Glomerular visceral epithelial cell (primary cell): Measurements from ENCODE around the gene BCKDHA.

Source experiments
- DNase-seq: peaks from one replicate; pipeline ENCODE4 v3.0.0-alpha.2; 2016; ENCODE audit errors: extremely low spot score

BCKDHA gene

DNA sequence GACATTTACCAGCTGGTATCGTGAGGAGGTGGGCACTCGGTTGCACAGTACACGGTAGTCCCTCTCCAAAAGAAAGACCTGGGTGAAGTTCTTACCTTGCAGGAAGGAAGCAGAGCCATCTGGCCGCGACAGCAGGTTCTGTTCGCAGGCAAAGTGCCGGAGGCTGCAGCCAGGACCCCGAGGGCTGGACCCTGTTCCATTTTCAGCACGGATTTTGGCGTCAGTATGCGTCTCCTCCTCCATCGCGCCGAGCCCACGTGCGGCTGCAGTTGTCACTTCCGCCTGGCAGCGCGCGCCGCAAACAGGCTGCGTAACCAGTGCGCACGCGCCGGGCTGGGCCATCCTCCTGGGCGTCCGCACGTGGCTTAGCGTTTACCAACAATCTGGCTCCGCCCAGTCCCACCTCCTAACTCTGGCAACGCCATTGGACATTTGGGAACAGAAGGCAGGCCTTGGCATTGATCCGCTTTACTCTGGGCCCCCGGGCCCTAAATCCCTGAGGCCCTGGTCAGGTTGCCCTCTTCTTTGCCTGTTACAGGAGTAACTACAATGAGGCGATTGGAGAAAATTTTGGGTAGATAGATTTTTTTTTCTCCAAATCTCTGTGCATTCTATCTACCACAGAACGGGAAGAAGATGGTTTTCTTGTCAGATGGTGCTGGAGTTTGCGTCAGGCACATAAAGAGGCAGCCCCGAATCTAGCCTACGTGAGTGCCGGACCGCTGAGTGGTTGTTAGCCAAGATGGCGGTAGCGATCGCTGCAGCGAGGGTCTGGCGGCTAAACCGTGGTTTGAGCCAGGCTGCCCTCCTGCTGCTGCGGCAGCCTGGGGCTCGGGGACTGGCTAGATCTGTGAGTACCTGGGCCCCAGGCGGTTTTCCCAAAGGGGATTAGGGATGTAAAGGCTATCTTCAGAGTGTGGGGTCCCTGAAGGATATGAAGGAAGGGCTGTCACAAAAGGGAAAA lies at the start of gene BCKDHA, which contains the start of gene EXOSC5:
Gene BCKDHA (plus strand): TSS at position 733 of the 964 bp plus-strand sequence. CDS start 10 bp downstream, at position 743.
Gene EXOSC5 (minus strand): TSS at position 274 of the 964 bp plus-strand sequence. CDS start 31 bp downstream, at position 243.
- peak; percentile 100 for DNase-seq

DNA sequence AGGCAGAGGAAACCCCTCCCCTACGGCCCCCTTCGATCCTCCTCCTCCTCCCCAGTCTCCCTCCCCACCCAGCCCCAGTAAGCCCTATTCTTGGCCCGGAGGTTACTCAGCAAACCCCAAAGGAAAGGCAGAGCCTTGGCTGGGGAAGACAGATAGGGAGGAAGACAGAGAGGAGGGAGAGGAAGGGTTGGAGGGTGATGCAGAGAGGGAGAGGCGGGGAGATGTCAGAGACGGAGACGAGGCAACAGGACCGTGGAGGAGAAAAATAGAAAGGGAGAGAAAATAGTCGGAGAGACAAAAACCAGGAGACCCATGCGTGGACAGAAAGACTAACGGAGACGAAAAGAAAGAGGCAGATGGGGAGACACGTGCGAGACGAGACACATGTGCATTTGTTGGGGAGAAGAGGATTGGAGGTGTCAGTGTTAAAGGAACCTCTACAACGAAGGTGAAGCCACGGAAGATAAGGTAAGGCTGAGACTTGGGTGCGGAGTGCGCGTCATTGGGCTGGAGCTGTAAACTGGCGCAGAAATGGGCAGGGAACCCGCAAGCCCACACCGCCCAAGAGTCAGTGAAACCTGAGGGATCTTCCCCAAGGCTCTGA lies 46.8 kb upstream of the BCKDHA start:
- DNase-seq, result peak; percentile 18

DNA sequence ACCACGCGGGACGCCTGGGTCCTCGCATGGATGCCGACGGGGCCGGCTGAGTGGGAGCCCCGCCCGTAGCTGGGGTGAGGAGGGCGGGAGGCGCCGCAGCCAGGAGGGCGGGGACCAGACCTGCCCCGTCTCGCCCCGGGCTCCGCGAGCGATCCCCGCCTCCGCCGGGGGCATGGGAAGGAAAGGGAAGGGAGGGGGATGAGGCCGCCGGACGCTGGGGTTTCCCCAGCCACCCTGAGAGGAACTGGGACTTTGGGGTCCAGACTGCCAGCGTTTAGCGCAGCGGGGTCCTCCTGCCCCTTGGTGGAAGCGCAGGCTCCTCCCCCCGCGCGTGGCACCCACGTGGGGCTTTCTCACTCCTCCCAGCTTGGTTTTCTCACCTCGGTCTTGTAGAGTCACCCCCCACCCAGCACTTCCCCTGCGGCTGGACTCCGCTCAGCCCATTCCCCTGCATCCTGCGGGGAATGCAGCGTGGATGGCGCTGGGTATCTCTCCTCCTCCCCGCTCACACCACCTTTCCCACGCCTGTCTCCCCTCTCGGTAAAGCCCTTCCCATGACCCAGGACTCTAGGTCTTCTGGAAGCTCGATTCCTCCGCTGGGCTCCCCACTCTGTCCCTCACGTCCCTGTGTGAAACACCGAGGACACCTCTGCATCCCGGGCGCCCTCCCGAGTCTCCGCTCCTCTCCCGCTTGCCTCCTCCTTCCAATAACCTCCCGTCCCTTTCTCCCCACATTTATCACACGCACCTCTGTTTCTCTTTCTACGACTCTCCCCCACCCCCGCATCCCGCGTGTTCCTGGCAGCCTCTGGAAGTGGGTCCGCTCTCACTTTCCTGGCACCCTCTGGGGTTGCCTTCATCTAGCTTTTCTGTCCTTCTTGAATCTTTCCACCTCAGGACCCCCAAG lies 46.0 kb upstream of the BCKDHA start:
- peak; percentile 70 for DNase-seq

DNA sequence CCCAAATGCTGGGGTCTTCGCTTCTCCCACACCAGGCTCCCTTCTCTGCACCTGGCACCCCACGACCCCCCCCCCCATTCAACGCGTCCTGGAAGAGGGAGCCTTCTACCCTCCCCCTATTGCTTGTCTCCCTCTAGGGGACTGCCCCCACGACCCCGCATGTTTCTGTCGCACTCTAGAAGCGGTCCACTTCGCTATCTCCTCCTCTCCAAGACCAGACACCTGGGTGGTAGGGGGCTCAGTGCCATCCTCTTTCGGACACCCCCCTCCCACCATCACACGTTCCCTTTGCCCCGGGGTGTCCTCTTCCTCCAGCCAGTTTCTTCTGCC lies 45.4 kb upstream of the BCKDHA start:
- no peak for DNase-seq

DNA sequence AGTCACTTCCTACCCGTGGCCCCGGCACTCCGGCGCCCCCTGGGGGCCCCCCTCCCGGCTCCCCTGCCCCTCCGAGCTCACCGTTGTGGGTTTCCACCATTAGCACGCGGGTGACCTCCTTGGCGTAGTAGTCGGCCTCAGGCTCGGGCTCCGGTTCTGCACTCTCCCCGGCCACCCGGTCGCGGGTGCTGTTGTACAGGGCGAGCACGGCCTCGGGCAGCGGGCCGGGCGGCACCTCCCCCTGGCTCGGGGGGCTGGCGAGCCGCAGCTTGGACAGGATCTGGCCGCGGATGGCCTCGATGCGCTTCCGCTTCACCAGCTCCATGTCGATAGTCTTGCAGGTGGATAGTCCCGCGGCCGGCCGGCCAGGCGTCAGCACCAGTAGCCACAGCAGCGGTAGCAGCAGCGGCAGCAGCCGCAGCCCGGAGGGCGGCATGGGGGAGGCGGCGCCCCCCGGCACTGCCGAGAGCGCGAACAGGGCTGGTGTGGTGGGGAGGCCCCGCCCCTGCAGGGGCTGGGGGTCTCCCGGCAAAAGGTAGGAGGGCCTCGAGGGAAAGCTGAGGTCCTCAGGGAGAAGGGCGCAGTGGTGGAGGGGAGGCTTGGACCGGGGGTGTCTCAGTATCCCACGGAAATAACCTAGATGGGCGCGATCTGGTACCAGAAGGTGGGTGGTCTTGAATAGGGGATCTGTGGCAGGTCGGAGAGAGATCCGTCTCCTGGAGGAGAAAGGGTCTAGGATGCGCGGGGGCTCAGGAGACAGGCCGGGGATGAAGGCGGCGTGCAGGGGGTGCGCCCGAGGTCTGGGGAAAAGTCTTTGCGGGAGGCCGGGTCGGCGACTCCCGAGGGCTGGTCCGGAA lies 44.8 kb upstream of the BCKDHA start:
- DNase-seq, result peak; percentile 74

DNA sequence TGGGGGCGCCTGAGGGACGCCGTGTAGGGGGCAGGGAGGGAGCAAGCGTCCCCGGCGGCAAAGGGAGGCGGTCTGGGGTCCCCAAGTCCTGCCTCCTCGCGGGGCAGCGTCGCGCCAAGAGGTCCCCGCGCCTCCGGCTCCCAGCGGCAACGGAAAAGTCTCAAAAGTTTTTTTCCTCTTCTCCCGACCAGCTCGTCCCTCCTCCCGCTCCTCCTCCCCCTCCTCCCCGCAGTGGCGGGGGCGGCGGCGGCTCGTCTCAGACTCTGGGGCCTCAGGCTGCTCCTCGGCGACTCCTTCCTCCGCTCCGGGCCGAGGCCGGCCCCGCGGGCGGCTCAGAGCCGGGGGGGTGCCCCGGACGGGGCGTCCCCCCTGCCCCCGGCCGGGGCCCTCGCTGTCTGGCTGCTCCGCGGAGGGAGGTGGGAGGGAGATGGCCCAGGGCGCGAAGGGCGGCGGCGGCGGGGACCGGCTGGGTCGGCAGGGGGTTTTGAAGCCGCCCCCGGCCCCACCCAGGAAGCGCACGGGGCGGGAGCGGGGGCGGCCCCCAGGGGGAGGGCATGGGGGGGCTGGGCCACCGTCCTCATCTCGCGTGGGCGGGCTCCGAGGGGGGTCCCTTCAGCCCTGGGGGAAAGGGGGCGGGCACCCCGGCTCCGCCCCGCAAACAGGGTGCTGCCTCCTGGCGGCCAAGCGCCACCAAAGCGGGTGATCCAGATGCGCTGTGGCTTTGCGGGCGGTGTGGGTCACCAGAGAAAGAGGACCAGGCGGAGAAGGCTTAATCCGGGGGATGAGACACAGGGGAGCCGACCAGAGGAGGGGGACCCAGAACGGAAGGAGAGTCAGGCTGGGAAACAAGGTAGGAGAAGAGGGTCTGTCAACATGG lies 43.9 kb upstream of the BCKDHA start, which contains the start of gene TGFB1:
Gene TGFB1 (minus strand): TSS at position 457 of the 877 bp plus-strand sequence. CDS start 878 bp downstream, outside the sequence.
- DNase-seq, result peak; percentile 94

DNA sequence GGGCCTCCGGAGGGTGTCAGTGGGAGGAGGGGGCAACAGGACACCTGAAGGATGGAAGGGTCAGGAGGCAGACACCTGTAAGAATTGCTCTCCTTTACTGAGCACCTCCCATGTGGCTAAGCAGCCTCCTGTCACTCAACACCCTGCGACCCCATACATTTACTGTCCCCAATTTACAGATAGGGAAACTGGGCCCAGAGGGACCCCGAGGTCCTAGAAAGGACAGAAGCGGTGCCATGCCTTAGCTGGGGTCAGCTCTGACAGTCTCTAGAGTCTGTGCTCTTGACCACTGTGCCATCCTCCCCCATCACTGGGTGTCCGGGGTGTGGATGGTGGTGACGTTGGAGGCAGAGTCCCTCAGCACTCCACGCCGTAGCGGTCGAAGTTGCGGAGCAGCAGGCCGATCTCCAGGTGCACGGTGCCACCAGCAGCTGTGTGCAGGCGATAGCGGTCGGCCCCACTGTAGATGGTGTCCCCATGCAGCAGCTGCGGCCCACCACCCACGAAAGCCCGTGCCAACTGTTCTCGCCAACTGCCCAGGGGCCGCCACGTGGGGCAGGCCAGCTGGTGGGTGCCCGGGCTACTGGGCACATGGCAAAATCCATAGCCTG lies 43.2 kb upstream of the BCKDHA start:
- no peak for DNase-seq

DNA sequence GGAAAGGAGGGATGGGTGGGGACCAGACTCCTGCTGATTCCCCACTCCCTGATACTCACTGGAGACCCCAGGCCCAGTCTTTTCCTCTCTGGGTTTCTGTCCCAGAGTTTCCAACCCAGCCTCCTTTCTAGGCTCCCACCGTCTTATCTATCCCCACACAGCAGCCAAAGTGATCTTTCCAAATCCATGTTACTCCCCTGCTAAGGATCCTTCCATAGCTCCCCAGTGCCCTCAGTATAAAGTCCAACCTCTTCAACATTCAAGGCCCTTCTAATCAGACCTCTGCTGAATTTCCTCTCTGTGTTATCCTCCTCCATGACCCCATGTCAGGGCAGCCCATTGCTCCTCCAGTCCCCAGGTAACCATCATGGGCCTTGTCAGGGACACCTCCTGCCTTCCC lies 42.6 kb upstream of the BCKDHA start:
- no peak for DNase-seq

DNA sequence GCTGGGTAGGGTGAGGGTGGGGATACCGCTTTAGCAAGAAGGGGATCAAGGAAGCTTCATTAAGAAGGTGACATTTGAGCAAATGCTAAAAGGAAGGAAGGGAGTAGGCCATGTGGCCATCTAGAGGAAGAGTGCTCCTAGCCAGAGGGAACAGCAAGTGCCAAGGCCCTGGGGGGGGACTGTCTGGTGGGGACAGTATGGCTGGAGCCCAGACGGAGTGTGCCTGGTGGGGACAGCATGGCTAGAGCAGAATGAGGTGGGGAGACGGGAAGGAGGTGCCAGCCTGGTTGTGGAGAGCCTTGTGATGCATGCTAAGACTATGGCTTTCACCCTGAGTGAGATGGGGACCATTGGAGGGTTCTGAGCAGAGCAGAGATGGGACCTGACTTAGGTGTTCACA lies 41.8 kb upstream of the BCKDHA start:
- no peak for DNase-seq

DNA sequence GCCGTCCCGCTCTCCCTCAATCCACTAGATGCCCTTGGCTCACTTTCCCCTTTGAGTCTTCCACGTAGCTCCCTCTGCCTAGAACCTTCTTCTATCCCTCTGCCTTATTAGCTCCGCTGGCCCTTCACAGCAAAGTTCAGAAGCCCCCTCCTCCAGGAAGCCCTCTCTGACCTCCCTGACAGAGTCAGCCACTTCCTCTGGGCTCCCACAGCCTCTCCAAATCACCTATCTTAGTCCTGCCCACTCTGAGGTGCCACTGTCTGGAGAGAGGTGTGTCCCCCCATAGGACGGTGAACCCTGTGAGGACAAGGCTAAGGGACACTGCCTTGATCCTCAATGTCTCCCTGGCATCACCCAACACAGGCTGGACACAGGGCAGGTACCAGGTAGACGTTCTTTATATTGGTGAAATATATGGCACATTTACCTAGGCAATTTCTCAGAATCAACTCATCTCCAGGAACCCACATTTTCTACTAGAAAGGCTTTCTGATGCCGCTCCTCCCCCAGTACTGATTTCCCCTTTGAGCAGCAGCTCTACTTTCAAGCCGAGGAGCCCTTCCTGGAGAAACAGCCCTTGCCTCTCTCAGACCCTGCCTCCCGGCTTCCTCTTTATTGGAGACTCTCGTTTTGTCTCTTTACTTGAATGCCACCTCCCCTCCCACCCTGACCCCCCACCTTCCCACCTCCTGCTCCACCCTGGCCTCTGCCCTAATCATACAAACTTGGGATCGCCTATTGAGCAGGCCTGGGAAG lies 40.5 kb upstream of the BCKDHA start:
- no peak for DNase-seq

DNA sequence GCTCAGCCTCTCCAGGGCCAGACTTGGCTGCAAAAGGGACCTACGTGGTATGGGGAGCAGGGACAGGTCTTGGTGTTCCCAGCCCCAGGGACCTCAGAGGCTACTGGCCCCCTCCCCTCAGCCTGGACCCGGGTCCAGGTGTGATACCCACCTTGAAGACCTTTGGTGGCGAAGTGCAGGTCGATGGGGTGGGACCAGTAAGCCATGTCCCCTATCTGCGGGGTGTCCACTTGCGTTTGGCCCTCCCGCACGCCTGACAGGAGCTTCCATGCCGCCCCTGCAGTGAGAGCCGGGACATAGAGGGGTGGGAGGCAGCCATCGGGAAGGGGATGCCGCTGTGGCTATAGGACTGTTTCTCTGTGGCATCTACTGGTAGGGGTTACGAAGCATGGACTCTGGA lies 39.9 kb upstream of the BCKDHA start:
- DNase-seq, result no peak

DNA sequence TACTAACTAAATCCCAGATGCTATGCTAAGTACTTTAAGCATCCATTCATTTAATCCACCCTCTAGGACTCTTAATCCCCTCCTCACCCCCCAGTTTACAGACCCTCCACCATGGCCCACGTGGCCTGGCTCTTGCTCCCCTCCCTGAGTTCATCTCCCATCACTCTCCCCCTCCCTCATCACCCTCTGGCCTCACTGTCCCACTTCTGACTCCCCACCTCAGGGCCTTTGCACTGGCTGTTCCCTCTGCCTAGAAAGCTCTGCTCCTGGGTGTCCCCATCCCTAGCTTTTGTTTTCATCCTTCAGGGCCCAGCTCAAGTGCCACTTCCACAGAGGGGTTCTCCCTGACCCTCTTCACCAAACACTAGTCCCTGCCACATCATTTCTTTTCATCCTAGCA lies 37.9 kb upstream of the BCKDHA start:
- DNase-seq, result no peak

DNA sequence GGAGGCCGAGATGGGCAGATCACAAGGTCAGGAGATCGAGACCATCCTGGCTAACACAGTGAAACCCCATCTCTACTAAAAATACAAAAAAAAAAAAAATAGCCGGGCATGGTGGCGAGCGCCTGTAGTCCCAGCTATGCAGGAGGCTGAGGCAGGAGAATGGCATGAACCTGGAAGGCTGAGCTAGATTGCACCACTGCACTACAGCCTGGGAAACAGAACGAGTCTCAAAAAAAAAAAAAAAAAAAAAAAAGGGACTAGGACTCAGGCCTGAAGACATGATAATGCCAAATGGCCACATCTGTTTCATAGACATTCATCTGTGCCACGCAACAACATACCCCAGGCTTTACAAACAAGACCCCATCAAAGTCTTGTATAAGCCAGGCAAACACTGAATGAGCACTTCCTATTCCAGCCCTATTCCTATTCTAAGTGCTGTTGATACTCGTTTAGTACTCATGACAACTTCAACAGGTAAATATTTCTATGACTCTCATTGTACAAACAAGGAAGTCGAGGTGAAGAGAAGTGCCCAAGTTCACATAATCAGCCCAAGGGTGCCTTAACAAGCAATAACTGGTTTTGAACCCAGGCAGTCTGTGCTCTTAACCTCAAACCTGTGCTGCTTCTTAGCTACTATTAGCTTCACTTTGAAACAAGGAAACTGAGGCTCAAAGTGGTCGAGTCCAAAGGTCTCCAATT lies 35.3 kb upstream of the BCKDHA start:
- no peak for DNase-seq

DNA sequence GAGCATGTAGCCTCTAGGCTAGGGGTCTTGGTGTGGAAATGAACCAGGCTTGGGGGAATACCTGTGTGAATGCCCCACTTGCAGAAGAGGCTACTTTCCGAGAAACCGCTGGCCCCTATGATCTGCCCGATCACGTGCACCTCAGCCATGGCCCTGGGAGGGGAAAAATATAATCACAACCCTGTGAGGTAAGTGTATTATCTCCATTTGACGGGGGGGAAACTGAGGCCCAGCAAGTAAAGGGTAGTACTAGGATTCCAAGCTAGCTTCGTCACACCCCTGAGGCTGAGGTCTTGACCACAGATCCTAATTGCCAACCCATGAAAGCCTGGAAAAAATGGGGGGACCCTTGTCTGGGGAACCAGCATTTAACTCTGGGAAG lies 34.3 kb upstream of the BCKDHA start:
- no peak for DNase-seq

DNA sequence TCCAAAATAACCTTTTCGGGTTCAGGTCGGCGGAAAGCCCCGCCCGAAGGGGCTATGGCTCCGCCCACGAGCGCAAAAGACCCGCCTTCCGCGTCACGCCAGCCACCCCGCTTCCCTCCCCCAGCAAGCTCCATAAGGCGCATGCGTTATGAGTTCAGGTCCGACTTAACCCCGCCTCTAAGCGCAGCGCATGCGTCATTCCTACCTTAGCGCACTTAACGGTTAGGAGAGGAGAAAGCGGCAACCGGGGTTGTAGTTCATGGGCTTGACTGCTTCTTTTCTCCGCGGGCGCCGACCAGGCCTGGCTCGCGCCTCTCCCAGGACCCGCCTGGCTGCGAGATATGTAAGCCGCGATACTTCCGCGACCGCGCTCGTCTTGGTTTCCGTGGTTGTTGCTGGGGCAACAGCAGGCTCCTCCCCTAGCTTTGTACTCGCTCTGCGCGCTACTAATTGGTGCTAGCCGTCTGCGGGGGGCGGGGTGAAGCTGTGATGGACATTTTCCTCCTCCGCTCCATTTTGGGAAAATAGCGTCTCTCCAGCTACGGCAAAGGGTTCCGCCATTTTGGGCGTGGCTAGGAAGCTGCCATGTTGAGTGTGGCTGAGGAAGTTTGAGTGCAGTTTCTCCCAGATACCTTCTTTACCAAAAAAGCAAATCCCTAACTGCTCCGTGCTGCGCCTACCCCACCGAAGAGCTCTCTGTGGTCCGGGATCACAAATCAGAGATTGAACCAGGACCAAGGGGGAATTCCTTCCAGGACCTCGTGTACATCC lies 33.7 kb upstream of the BCKDHA start, which contains the start of gene B9D2:
Gene B9D2 (minus strand): TSS at position 397 of the 771 bp plus-strand sequence. CDS start 630 bp downstream, outside the sequence.
- DNase-seq, result peak; percentile 98

DNA sequence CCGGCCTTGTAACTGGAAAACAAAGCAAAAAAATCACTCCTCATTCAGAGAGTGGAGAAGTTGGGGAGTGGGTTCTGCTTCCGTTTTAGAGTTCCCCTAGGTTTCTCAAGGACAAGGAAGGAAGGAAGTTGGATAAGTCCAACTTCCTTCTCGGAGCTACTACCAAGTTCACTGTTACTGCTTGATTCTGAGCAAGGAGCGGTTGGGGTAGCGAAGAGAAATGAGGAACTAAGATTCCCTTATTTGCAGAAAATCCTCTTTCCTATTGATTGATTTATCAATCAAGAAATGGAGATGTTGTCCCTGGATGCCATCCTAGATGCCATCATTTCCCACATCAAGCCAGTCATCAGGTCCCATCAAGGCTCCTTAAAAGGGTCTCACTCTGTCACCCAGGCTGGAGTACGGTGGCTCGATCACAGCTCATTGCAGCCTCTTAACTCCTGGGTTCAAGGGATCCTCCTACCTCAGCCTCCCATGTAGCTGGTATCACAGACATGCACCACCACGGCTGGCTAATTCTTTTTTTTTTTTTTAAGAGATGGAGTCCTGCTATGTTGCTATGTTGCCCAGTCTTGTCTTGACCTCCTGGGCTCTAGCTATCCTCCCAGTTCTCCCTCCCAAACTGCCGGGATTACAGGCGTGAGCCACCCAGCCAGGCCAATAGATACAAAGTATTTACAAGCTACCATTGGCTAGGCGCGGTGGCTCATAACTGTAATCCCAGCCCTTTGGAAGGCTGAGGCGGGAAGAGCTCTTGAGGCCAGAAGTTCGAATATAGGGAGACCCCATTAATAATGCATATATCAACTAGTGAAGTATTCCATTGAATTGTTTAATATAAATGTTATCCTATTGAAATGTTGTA lies 32.9 kb upstream of the BCKDHA start:
- no peak for DNase-seq
